Common myeloid progenitor, CD34-positive (primary cell): ENCODE results near the gene TAF1A. TPM values are rescaled to one million over a fixed set of nuclear protein-coding genes. Genes with fewer than 3 reads are reported as not detected.

Source experiments
- CTCF ChIA-PET: fragments of 350-600 bp; sonication (Branson Sonifier 250); formaldehyde crosslinking; loops from one replicate; lab custom pipeline; 2021; ENCODE audit warnings: antibody characterized with exemption; lab: Charles Lee
- POLR2A ChIA-PET: fragments of 350-600 bp; sonication (Branson Sonifier 250); formaldehyde crosslinking; loops from one replicate; lab custom pipeline; 2021; ENCODE audit warnings: antibody characterized with exemption; lab: Charles Lee
- DNase-seq, 3 donors: peaks; one replicate each; pipeline versions ENCODE4 v3.0.0 to v3.0.0-alpha.2; 2013
- H3K27ac ChIP-seq, 2 experiments: 1 replicate in 1 of 2; 2 replicates in 1 of 2; pipeline ENCODE4 v1.7.0; 2013; ENCODE audit warnings: inconsistent platforms in 2 of 2, low read length in 2 of 2, mild to moderate bottlenecking in 2 of 2, low read depth in 1 of 2, moderate library complexity in 1 of 2; ENCODE audit not compliant: severe bottlenecking in 2 of 2, insufficient read depth in 1 of 2, poor library complexity in 1 of 2
- H3K27me3 ChIP-seq, 5 experiments: replicated peaks in 2 of 5; 1 replicate in 3 of 5; 2 replicates in 2 of 5; pipeline versions ENCODE4 v1.6.1 to v1.7.0; 2013; ENCODE audit warnings: low read length in 4 of 5, mild to moderate bottlenecking in 2 of 5, moderate library complexity in 2 of 5, inconsistent platforms in 1 of 5; ENCODE audit not compliant: insufficient read depth in 5 of 5, control insufficient read depth in 4 of 5
- H3K36me3 ChIP-seq, 4 experiments: 1 replicate in 2 of 4; 2 replicates in 2 of 4; pipeline versions ENCODE4 v1.6.1 to v1.7.0; 2013; ENCODE audit warnings: low read length in 3 of 4, control low read depth in 1 of 4, mild to moderate bottlenecking in 1 of 4; ENCODE audit not compliant: control insufficient read depth in 4 of 4, insufficient read depth in 4 of 4
- H3K4me1 ChIP-seq, 4 experiments: 1 replicate in 3 of 4; 2 replicates in 1 of 4; pipeline versions ENCODE4 v1.6.1 to v1.7.1; 2013; ENCODE audit warnings: low read length in 3 of 4, mild to moderate bottlenecking in 3 of 4, control low read depth in 1 of 4, inconsistent platforms in 1 of 4, moderate library complexity in 1 of 4; ENCODE audit not compliant: control insufficient read depth in 4 of 4, insufficient read depth in 4 of 4; ENCODE audit errors: control extremely low read depth in 1 of 4
- H3K4me3 ChIP-seq, 7 experiments: 1 replicate in 4 of 7; 2 replicates in 3 of 7; pipeline versions ENCODE4 v1.5.1 to v1.7.0; 2013; ENCODE audit warnings: mild to moderate bottlenecking in 7 of 7, low read length in 6 of 7, moderate library complexity in 6 of 7, inconsistent platforms in 2 of 7, low read depth in 2 of 7, control low read depth in 1 of 7; ENCODE audit not compliant: insufficient read depth in 4 of 7, control insufficient read depth in 1 of 7; ENCODE audit errors: extremely low read depth in 1 of 7
- H3K9me3 ChIP-seq, 5 experiments: 1 replicate in 4 of 5; 2 replicates in 1 of 5; pipeline versions ENCODE4 v1.6.1 to v1.7.1; 2013; ENCODE audit warnings: low read length in 4 of 5, mild to moderate bottlenecking in 2 of 5, inconsistent platforms in 1 of 5, low read depth in 1 of 5, moderate library complexity in 1 of 5; ENCODE audit not compliant: control insufficient read depth in 4 of 5, insufficient read depth in 2 of 5; ENCODE audit errors: control extremely low read depth in 1 of 5
- WGBS: methylation state at CpG from one replicate; pipeline ENCODE4 v1.1.5; 2013; ENCODE audit not compliant: insufficient coverage; 5-methylcytosine and 5-hydroxymethylcytosine counted together
- polyA plus RNA-seq: library from polyadenylated mRNA; unstranded; fragments of 120-200 nt; gene quantifications from one replicate; pipeline ENCODE4 v1.2.1, GENCODE V29; 2013

Gene TAF1A
- polyA plus RNA-seq, result 9.8 TPM

- Histone ChIP-seq H3K4me1 (peaks cover 11 to 17% (median 13%) of the 10 kb centered on the region in 4 experiments), H3K27me3 (no peaks in the 10 kb centered on the region), H3K4me3 (peak within 1 kb of the TSS; percentile 49 to 97 (median 90)), H3K27ac (peak within 1 kb of the TSS; percentile 67 to 86), H3K9me3 (no peaks in the 10 kb centered on the region), H3K36me3 (peaks cover 3 to 13% (median 6%) of the 10 kb centered on the region in 4 experiments)
- ChIA-PET POLR2A (no interaction called here), CTCF (interaction anchor here (1.0 to 1.1 kb wide), 2 partner anchors 20 to 30 kb away, joined by 3 to 5 read pairs; no protein-coding TSS in a partner anchor)
- peak; percentile 77 to 93 (median 86) for DNase-seq
- under 1% methylated on average over 30 of the region's 41 CpGs for WGBS
Measured at GRCh38 chr1:222589462-222590302, at the start of gene TAF1A. TAF1A (minus strand) TSS chr1:222589933.

GRCh38 chr1:222634180-222635013 lies 44.7 kb upstream of the TAF1A start:
- CTCF ChIA-PET, result interaction anchor here (0.8 to 3.3 kb wide), 15 partner anchors 9 to 1033 kb away, joined by 3 to 42 read pairs (median 4); no protein-coding TSS in a partner anchor
- H3K27me3 ChIP-seq, result no peaks in the 10 kb centered on the region

GRCh38 chr1:222632749-222633148 lies 43.0 kb upstream of the TAF1A start:
- H3K27ac ChIP-seq, result no peak overlapping the region
- WGBS, result no CpG with 5 or more reads among the region's 2 CpGs
- DNase-seq, result no peak
- H3K4me1 ChIP-seq, result peaks cover 0 to 13% (median 0%) of the 10 kb centered on the region in 4 experiments
- H3K27me3 ChIP-seq, result no peaks in the 10 kb centered on the region
- ChIA-PET POLR2A (no interaction called here), CTCF (no interaction called here)
- H3K4me3 ChIP-seq, result no peak overlapping the region
- H3K36me3 ChIP-seq, result peaks cover 8 to 54% (median 33%) of the 10 kb centered on the region in 4 experiments
- H3K9me3 ChIP-seq, result no peaks in the 10 kb centered on the region

More at GRCh38 chr1:222634180-222635013, 44.7 kb upstream of the TAF1A start:
- peak; percentile 88 to 96 (median 91) for DNase-seq
- 41% methylated on average over 5 of the region's 7 CpGs for WGBS
- H3K4me3 ChIP-seq, result no peak overlapping the region
- no peaks in the 10 kb centered on the region for H3K9me3 ChIP-seq
- peaks cover 0 to 13% (median 0%) of the 10 kb centered on the region in 4 experiments for H3K4me1 ChIP-seq
- POLR2A ChIA-PET, result interaction anchor here (1.2 kb wide), 1 partner anchor 9 kb away, joined by 5 read pairs; no protein-coding TSS in a partner anchor
- peaks cover 3 to 56% (median 24%) of the 10 kb centered on the region in 4 experiments for H3K36me3 ChIP-seq
- no peak overlapping the region for H3K27ac ChIP-seq

GRCh38 chr1:222631611-222632208 lies 42.0 kb upstream of the TAF1A start:
- Histone ChIP-seq H3K4me1 (peaks cover 0 to 13% (median 0%) of the 10 kb centered on the region in 4 experiments), H3K36me3 (peaks cover 10 to 63% (median 36%) of the 10 kb centered on the region in 4 experiments), H3K4me3 (no peak overlapping the region), H3K27me3 (no peaks in the 10 kb centered on the region), H3K9me3 (no peaks in the 10 kb centered on the region), H3K27ac (no peak overlapping the region)
- CTCF ChIA-PET, result no interaction called here
- POLR2A ChIA-PET, result no interaction called here
- DNase-seq, result no peak
- 94% methylated on average over 2 of the region's 3 CpGs for WGBS

GRCh38 chr1:222629921-222630535 lies 40.3 kb upstream of the TAF1A start:
- Histone ChIP-seq H3K4me3 (no peak overlapping the region), H3K9me3 (no peaks in the 10 kb centered on the region), H3K27ac (no peak overlapping the region), H3K4me1 (peaks cover 0 to 13% (median 0%) of the 10 kb centered on the region in 4 experiments), H3K27me3 (no peaks in the 10 kb centered on the region), H3K36me3 (peaks cover 8 to 59% (median 33%) of the 10 kb centered on the region in 4 experiments)
- ChIA-PET CTCF (interaction anchor here (1.1 to 1.2 kb wide), 2 partner anchors 12 to 165 kb away, joined by 3 read pairs; no protein-coding TSS in a partner anchor), POLR2A (no interaction called here)
- WGBS, result 94% methylated on average over 7 of the region's 7 CpGs
- DNase-seq, result no peak

DNA sequence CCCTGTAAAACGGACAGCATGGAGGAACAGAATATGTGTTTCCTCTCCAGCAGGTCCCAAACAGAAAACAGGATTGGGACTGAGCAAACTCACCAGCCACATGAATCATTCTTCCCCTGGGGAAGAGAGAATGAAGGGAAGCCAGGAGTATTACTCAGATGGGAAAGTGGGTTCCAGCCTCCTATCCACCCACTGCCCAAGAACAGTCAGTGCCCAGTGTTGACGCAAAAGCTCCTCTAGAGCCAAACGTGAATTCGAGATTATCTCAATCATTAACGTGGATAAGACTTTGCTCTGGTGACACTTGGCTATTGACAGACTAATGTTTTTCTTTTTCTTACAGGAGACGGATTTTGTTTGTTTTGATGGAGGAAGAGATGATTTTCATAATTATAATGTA lies 37.5 kb upstream of the TAF1A start:
- H3K36me3 ChIP-seq, result peaks cover 8 to 58% (median 32%) of the 10 kb centered on the region in 4 experiments
- 100% methylated on average over 1 of the region's 6 CpGs for WGBS
- ChIA-PET CTCF (interaction anchor here (1.3 kb wide), 1 partner anchor 15 kb away, joined by 4 read pairs; no protein-coding TSS in a partner anchor), POLR2A (no interaction called here)
- H3K4me1 ChIP-seq, result no peaks in the 10 kb centered on the region
- H3K27ac ChIP-seq, result no peak overlapping the region
- DNase-seq, result no peak
- H3K9me3 ChIP-seq, result no peaks in the 10 kb centered on the region
- no peaks in the 10 kb centered on the region for H3K27me3 ChIP-seq
- no peak overlapping the region for H3K4me3 ChIP-seq
